GM20431 (cell line): ENCODE data around the gene TMEM138.

Experiments
- in situ Hi-C: fragments of 300-500 bp; cut with MseI, MboI; formaldehyde crosslinking; loops from one replicate; pipeline ENCODE4 v1.15.0; 2020; ENCODE audit warnings: low sequenced_read_pairs; ENCODE audit not compliant: unreplicated experiment

TMEM138 gene

DNA sequence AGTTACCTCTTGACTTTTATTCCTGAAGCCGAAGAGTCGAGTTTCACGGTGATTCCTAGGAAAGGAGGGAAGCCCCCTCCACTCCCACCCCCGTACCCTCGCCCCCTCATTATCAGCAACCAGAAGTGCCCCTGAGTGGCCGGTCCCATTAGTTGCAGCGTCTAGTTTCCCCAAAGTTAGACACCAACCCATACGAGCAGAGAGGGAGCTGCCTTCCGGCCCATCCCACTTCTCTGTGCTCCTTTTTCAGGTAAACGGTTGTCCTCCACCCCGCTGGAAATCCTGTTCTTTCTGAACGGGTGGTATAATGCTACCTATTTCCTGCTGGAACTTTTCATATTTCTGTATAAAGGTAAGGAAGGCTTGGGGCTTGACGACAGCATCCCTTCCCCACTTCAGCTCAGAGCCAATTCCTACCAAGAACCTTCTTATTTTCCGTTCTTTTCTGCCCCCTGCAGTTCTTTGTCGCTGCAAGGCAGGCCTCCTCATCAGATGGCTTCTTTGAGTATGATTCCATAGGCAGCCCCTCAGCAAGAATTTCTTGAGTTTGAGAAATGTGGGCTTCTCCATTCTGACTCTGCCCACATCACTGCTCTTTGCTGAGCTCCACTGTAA, 30.9 kb downstream of the TMEM138 start:
- in situ Hi-C loops: no loop called here

DNA sequence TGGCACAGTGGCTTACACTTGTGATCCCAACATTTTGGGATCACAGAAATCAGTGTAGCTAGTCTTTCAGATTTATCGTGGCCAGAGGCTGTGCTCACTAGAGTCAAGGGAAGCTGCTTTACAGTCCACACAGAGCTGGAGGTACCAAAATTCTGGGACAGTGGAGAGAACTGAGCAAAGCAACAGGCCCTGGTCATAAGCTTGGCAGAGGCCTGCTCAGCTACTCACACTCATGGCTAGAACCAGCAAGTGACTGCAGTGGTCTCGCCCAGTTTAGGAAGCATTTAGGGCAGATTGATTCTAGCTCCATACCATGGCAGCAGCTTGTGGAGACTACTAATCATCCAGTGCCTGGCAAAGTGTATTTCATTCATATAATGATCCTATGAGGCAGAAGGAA, 39.0 kb downstream of the TMEM138 start:
- in situ Hi-C loops: no loop called here

GRCh38 chr11:61401573-61401972, 39.4 kb downstream of the TMEM138 start:
- in situ Hi-C loops: no loop called here

DNA sequence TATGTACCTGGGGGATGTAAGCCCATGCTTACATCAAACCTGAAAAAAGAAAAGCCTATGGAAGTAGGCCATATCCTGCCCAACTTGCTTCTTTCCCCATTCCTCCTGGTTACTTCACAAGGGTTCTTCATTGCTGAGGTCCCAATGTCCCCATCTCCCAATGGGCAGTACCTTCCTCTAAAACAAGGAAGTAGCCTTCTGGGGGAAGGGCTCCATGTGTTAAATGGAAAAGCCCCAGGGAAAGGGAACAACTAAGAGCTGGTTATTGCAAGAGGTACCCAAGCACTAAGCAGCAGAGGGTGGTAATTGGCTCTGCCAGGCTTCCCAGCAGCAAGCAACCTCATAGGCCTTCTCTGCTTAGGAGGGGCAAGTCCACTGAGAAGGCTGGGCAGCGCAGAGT, 41.5 kb downstream of the TMEM138 start:
- in situ Hi-C loops: no loop called here

DNA sequence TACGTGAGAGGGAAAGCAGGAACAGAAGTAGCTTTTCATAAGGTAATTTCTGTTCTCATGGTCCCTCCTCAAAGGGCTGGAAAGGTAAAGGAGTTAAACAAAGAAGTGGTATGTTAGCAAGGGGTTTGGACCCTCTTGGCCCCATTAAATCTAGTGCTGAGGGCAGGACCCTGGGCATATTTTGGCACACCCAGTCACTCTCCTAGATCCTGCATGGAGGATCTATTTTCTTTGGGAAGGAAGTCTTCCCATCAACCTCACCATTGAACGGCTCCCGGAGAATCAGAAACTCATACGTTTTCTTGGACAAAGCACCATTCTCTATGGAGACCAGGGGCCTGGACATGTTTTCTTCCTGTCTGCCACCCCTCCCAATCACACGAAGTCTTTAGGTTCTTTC, 41.9 kb downstream of the TMEM138 start:
- in situ Hi-C loops: no loop called here

DNA sequence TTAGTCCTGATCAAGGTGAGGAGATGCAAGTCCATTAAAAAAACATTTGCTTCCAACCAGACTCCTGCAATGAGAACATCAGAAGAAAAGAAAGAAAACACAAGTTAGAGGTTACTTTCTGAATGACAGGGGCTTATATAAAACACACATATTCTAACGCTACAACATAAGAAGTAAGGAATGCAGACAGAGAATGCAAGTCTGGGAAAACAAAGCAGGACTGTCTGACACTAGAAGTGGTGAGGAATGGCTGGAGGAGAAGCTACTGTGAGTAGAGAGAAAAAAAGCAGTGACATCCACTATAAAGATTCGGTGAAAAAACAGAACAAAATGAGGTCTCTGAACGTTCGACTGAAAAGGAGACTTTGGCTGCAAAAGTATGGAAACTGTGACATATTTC, 42.5 kb downstream of the TMEM138 start:
- in situ Hi-C loops: no loop called here

GRCh38 chr11:61406067-61406466, 43.9 kb downstream of the TMEM138 start:
- in situ Hi-C loops: no loop called here

- in situ Hi-C loops: no loop called here
Measured at GRCh38 chr11:61406991-61407728, 45.0 kb downstream of the TMEM138 start.

DNA sequence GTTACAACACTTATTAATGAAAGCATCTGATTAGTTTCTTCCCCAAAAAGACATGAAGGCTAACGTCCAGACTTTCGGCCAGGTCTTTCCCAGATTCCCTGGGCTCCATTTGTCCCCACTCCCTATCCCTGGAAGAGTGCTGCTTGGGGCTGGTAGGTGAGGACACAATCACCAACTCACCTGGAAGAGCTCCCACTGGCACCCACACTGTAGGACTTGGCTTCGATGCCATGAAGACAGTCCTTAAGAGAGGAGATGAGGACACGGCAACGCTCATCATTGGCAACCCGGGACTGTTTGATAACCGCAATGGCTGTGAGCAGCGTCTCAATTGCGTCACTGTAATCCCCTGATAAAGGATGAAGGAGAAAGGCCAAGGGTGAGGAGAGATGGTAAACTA, 49.4 kb downstream of the TMEM138 start:
- in situ Hi-C loops: no loop called here

- in situ Hi-C loops: no loop called here
Measured at GRCh38 chr11:61413496-61413895, 51.3 kb downstream of the TMEM138 start.

DNA sequence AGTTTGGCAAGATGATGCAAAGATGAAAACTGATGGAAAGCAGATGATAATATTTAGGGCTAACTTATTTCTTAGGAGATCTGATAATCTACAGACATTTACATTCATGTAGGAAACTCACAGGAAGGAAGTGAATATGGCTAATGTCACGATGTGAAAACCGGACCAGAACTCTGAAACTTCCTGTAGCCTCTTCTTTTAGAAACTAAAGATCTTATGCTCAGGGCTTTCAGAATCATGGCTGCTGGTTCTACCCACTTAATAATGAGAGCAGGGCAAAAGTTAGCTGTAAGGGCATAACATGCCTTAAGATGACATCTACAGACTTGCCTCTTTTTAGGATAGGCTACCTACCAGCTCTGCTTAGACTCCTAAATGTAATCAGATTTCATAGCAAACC, 52.4 kb downstream of the TMEM138 start:
- in situ Hi-C loops: no loop called here

DNA sequence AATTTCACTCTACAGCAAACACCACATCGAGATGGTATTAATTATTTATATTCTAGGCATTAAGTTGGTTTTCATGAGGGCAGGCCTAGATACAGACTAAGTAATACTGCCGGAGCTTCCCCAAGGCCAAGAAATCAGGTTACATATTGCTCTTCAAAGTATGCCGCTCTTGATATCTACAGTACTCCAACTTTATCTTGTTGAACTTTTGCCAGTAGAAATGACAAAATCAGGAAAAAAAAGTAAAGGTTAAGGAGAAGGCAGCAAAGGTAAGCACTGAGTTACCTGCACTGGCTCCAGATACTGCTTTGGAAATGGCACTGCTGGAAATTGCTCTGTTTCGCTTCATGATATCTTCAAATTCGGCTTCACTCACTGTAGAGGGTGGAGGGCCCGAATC, 53.2 kb downstream of the TMEM138 start:
- in situ Hi-C loops: no loop called here

DNA sequence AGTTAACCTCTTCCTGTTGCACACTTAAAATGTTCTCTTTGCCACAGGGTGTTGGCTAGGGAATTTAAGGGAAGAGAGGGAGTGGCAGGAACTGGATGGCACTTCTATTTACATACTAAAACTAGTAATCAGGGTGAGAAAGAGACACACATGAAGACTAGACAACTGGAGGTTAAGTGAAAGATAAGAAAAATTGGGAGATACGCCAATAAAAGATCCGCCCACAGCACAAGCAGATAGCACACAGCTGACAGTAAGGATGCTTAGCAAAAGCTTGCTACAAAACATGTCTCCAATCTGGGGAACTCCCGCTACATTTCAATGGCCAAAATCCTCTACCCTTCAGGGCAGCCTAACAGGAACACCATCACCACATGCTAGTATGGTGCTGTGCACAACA, 54.8 kb downstream of the TMEM138 start:
- in situ Hi-C loops: no loop called here

GRCh38 chr11:61417670-61418069, 55.5 kb downstream of the TMEM138 start:
- in situ Hi-C loops: no loop called here

GRCh38 chr11:61418136-61418535, 56.0 kb downstream of the TMEM138 start:
- in situ Hi-C loops: no loop called here
